Measurements from ENCODE around the gene RAB21. TPM values are rescaled to one million over a fixed set of nuclear protein-coding genes. Genes with fewer than 3 reads are reported as not detected.

RAB21 gene
- total and polyA plus RNA-seq, 4 donors = 5.5 to 15.0 (median 10.0) TPM

DNA sequence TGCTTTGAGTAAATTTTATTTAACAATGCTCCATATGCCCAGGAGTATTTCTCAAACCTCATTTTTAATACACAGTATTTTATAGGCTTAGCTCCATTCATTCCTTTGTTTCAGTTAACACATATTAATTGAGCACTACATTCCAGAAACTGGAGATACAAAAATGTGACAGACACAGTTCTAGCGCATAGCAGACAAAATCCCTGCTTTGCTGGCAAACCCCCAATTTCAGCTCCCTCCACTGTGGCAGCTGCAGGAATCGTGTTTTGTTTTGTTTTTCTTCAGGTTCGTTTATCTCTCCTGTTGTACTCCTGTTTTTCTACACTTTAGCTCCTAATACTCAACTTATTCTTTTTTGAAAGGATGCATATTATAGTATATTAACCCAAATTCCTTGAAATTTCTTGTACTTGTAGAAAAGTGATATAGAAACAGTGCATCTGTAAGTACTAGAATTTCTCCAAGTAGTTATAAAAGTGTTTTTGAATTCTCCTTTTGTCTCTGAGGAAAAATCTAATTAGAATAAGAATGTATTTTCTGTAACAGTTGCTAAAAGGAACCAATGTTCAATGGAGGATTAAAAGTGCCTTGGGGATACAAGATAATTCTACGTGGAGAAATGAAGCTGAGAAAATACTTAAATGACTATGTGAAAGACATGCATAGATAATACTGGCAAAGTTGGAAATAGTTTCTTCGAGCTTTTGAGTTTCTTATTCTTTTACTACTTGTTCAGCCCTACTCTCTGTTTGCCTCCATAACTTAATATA lies 6.4 kb upstream of the RAB21 start (continued):
- TF ChIP-seq, protein P1, sequence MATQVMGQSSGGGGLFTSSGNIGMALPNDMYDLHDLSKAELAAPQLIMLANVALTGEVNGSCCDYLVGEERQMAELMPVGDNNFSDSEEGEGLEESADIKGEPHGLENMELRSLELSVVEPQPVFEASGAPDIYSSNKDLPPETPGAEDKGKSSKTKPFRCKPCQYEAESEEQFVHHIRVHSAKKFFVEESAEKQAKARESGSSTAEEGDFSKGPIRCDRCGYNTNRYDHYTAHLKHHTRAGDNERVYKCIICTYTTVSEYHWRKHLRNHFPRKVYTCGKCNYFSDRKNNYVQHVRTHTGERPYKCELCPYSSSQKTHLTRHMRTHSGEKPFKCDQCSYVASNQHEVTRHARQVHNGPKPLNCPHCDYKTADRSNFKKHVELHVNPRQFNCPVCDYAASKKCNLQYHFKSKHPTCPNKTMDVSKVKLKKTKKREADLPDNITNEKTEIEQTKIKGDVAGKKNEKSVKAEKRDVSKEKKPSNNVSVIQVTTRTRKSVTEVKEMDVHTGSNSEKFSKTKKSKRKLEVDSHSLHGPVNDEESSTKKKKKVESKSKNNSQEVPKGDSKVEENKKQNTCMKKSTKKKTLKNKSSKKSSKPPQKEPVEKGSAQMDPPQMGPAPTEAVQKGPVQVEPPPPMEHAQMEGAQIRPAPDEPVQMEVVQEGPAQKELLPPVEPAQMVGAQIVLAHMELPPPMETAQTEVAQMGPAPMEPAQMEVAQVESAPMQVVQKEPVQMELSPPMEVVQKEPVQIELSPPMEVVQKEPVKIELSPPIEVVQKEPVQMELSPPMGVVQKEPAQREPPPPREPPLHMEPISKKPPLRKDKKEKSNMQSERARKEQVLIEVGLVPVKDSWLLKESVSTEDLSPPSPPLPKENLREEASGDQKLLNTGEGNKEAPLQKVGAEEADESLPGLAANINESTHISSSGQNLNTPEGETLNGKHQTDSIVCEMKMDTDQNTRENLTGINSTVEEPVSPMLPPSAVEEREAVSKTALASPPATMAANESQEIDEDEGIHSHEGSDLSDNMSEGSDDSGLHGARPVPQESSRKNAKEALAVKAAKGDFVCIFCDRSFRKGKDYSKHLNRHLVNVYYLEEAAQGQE (IDR thresholded peaks at IDR 0.05) = no peak
- TF ChIP-seq, protein P2, sequence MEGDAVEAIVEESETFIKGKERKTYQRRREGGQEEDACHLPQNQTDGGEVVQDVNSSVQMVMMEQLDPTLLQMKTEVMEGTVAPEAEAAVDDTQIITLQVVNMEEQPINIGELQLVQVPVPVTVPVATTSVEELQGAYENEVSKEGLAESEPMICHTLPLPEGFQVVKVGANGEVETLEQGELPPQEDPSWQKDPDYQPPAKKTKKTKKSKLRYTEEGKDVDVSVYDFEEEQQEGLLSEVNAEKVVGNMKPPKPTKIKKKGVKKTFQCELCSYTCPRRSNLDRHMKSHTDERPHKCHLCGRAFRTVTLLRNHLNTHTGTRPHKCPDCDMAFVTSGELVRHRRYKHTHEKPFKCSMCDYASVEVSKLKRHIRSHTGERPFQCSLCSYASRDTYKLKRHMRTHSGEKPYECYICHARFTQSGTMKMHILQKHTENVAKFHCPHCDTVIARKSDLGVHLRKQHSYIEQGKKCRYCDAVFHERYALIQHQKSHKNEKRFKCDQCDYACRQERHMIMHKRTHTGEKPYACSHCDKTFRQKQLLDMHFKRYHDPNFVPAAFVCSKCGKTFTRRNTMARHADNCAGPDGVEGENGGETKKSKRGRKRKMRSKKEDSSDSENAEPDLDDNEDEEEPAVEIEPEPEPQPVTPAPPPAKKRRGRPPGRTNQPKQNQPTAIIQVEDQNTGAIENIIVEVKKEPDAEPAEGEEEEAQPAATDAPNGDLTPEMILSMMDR (IDR thresholded peaks at IDR 0.05; ENCODE audit: low read depth, low read length, missing input control) = no peak
- TF ChIP-seq FOXA2 (IDR thresholded peaks at IDR 0.05) (no peak), RAD21 (IDR thresholded peaks at IDR 0.05) (no peak), FOXA1 (IDR thresholded peaks at IDR 0.05) (no peak), SP1 (IDR thresholded peaks at IDR 0.05) (no peak), YY1 (IDR thresholded peaks at IDR 0.05) (no peak), RXRA (IDR thresholded peaks at IDR 0.05) (no peak), HNF4A (conservative IDR thresholded peaks at IDR 0.05) (no peak)

GRCh38 chr12:71749666-71750065 lies 5.0 kb upstream of the RAB21 start:
- no peaks in the 10 kb centered on the region for H3K36me3 ChIP-seq (ENCODE audit: control insufficient read depth in 4 of 4, insufficient read depth in 3 of 4, low read depth in 1 of 4, low read length in 3 of 4)
- H3K4me3 ChIP-seq (ENCODE audit: low read depth in 1 of 3, low read length in 3 of 3) = no peak overlapping the region
- DNase-seq (ENCODE audit: low spot score) = no peak
- no peak overlapping the region for H3K27ac ChIP-seq (ENCODE audit: low read depth in 1 of 2, low read length in 2 of 2)
- H3K4me1 ChIP-seq (ENCODE audit: control insufficient read depth in 4 of 4, insufficient read depth in 4 of 4, low read length in 3 of 4) = peaks cover 0 to 4% (median 3%) of the 10 kb centered on the region in 4 donors
- WGBS = 90% methylated on average over 1 of the region's 1 CpG
- no peak overlapping the region for H3K9ac ChIP-seq (ENCODE audit: low read depth in 1 of 2, low read length in 2 of 2)
- H3K9me3 ChIP-seq (ENCODE audit: control insufficient read depth in 4 of 4, low read length in 3 of 4) = no peaks in the 10 kb centered on the region
- no peaks in the 10 kb centered on the region for H3K27me3 ChIP-seq (ENCODE audit: control insufficient read depth in 4 of 4, insufficient read depth in 4 of 4, low read length in 3 of 4)
- TF ChIP-seq, protein P2 (IDR thresholded peaks at IDR 0.05; ENCODE audit: low read depth, low read length, missing input control) = no peak
- TF ChIP-seq HNF4G (IDR thresholded peaks at IDR 0.05) (no peak), HNF4A (conservative IDR thresholded peaks at IDR 0.05) (no peak), FOXA1 (IDR thresholded peaks at IDR 0.05) (no peak), EGR1 (IDR thresholded peaks at IDR 0.05; ENCODE audit: low read depth in 2 of 2) (no peak), FOXA2 (IDR thresholded peaks at IDR 0.05) (no peak), ZBTB33 (IDR thresholded peaks at IDR 0.05) (no peak)
- TF ChIP-seq, protein P3, sequence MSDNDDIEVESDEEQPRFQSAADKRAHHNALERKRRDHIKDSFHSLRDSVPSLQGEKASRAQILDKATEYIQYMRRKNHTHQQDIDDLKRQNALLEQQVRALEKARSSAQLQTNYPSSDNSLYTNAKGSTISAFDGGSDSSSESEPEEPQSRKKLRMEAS (IDR thresholded peaks at IDR 0.05) = no peak
- TF ChIP-seq, protein P1 (IDR thresholded peaks at IDR 0.05) = no peak
- TF ChIP-seq, protein P4, sequence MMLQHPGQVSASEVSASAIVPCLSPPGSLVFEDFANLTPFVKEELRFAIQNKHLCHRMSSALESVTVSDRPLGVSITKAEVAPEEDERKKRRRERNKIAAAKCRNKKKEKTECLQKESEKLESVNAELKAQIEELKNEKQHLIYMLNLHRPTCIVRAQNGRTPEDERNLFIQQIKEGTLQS (IDR thresholded peaks at IDR 0.05) = no peak
